Endometrium (tissue), 2 donors: Measurements from ENCODE around the gene CRHR2.

Experiments
- FAIRE-seq: peaks from 2 replicates; lab custom pipeline; 2012; peaks lifted over from hg19 to GRCh38; lab: Jason Lieb, UNC
- donor health status: control.
- donor health status: control.

CRHR2 gene

GRCh38 chr7:30679664-30680063, 2.6 kb downstream of the CRHR2 start:
- FAIRE-seq = no peak

- FAIRE-seq = no peak
These were observed 3.5 kb downstream of the CRHR2 start for GRCh38 chr7:30678805-30679204.

- no peak for FAIRE-seq
These were observed 7.4 kb downstream of the CRHR2 start for GRCh38 chr7:30674876-30675275.

- no peak for FAIRE-seq
These were observed 7.8 kb downstream of the CRHR2 start for GRCh38 chr7:30674420-30674819.

DNA sequence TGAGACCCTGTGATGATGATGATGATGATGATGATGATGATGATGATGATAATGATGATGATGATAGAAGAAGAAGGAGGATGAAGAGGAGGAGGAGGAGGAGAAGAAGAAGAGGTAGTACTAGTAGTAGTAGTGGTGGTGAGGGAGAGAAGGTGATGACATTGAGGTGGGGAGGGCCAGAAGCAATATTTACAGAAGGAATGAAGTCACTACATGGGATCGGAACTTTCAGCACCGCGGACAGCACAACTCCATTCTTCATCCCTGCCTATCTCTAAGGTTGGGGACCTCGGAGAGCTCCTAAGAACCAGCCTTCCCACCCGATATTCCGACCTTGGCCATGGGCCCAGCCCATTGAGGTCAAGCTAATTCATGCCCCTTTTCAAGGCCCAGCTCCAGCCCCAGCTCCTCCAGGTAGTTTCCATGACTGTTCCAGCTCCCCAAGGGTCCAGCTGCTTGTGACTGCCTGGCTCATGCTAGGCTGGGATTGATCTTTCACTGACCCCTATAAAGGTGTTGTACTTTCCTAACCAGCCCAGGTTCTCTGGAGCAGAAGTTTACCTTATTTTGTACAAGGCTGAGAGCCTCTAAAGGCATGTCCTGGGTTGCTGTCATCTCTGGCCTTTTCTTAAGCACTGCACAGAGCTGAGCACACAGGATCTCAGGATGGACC, 10.3 kb downstream of the CRHR2 start:
- FAIRE-seq = no peak

DNA sequence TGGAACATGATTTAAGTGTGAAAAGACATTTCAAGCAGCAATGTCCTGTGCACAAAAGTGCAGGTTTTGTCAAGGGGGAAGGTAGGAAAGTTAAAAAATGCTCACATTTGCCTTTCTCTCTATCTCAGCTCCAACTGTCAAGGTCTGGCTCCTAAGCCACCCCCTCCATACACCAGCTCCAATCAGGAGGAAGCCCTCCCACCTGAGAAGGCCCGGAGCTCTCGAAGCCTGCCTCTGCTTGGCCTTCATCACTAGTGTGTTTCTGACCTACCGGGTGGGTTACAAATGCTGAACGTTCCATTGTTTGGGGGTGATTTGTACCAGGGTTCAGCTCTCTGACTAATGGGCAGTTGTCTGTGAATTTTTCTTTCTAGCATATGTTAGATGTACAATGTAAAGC, 14.2 kb downstream of the CRHR2 start:
- no peak for FAIRE-seq

- no peak for FAIRE-seq
These were observed 15.1 kb downstream of the CRHR2 start for GRCh38 chr7:30667172-30667571.

DNA sequence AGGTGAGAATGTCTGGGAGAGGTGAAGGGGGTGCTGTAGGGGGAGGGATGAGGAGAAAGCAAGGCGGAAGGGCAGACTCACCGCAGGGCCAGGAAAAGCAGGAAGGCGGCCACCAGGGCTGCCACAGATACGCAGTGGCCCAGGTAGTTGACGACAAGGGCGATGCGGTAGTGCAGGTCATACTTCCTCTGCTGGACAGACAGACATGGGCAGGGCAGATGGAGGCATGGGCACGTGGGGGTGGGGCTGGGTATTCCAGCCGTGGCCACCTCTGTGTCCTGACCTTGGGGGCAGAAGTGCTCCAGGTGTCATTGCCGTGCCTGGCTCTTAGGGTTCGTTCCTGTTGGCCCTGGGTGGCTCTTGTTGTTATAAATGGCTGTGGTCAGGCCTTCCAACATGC, 16.8 kb downstream of the CRHR2 start:
- no peak for FAIRE-seq

DNA sequence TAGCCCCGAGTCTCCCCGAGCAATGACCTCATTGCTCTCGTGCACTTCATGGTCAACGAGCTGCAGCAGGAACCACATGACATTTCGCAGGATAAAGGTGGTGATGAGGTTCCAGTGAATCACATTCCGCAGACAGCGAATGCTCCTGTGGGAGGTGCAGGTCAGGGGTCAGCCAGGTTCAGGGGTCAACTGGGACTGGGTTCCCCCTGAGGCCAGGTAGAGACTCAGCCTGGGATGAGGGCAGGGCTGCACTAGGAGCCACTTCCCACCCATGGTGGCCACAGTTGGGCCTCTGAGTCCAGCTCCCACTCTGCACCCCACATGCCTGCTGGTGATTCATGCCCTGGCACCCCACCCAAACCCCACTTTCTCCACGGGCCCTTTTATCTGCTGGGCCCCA, 17.2 kb downstream of the CRHR2 start:
- FAIRE-seq = no peak

GRCh38 chr7:30664184-30664885, 17.9 kb downstream of the CRHR2 start:
- no peak for FAIRE-seq

DNA sequence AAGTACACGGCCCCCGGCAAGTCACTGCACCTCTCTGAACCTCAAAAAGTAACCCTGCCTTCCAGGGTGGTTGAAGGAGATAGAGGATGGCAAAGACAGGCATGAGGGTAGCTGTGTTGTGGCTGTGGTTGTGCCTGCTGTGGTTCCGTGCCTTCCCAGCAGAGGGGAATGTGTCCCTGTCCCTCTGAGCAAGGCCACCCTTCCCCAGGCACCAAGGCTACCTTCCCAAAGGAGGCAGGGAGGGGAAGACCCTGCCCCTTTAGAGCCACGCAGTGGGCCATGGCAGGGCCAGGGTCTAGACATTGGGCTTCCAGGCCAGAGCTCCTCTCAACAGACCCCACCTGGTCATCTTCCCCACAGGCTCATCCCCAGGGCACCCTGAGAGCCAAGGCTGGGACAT, 18.8 kb downstream of the CRHR2 start:
- FAIRE-seq = no peak

DNA sequence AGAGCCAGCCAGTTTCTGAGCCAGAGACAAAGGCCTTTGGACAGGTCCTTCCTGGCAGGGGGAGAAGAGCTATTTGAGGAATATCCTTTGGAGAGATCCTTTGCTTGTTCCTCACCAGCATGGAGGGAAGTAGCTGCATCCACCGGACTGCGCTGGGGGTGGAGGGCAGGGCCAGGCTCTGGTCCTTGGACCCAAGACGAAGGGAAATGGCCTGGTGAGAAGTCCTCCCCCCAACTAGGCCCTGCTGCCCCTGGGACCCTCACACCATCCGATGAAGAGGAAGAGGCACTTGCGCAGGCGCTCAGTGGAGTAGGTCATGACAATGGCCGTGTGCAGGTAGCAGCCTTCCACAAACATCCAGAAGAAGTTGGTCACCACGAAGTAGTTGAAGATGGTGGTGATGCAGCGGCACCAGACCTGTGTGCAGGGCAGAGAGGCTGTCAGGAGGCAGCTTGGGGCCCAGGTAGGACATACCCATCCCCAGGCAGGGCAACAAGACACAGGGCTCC, 19.8 kb downstream of the CRHR2 start:
- no peak for FAIRE-seq

GRCh38 chr7:30661926-30662325, 20.3 kb downstream of the CRHR2 start:
- no peak for FAIRE-seq

DNA sequence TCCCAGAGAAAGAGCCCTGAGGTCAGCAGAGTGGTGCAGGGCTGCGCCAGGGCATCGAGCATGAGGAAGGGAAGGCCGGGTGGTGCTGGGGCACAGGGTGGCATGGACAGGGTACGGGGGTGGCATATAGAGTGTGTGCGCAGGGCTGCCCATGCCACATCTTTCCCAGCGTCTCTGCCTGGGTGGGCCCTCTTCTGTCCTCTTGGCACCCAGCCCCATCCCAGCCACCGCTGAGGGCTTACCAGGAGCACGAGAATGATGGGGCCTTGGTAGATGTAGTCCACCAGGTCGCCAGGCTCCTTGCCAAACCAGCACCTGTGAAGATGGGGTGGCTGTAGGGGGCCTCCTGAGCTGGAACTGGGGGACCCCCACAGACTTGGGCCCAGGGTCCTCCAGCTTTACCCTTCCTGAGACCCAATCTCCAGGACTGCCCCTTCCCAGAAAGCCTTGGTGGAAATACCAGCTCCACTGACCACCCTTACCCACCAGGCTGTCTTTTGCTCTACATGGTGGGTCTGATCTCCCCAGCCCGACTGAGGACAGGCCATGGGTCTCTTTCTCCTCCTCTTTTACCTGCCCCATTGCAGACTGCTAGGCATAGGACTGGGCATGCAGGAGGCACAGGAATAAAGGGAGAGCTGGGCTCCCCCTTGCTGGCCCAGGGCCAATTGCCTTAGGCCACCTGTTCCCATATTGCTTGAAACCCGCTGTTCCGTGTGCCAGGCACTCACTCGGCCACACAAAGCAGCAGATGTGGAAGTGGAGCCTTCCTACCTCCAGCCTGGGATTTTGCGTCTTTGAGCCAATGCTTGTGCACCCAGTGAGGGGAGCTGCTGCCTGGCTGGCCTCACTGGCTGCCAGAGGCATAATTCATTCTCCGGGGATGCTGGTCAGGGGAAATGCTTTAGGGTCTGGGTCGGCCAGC, 21.7 kb downstream of the CRHR2 start:
- FAIRE-seq = no peak

GRCh38 chr7:30659312-30659711, 22.9 kb downstream of the CRHR2 start:
- no peak for FAIRE-seq

GRCh38 chr7:30658479-30659074, 23.7 kb downstream of the CRHR2 start:
- no peak for FAIRE-seq

DNA sequence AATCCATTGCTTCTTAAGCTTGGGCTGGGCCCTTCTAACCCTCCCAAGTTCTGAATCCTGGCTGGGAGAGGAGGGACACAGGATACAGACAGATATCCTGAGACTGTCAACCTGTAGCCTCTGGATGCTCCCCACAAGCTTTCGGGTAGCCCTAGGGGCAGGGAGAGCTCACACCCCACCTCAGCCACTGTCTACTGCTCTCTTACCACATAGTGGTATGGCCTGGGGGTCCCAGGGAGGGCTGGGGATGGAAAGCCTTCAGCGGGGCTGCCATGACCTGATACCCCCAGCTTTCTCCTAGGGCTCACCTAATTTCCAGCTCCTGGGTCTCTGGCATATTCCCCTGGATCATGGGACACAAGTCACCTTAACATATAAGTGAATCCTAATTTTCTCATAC, 25.1 kb downstream of the CRHR2 start:
- no peak for FAIRE-seq

GRCh38 chr7:30656006-30656957, 26.0 kb downstream of the CRHR2 start:
- FAIRE-seq = no peak

DNA sequence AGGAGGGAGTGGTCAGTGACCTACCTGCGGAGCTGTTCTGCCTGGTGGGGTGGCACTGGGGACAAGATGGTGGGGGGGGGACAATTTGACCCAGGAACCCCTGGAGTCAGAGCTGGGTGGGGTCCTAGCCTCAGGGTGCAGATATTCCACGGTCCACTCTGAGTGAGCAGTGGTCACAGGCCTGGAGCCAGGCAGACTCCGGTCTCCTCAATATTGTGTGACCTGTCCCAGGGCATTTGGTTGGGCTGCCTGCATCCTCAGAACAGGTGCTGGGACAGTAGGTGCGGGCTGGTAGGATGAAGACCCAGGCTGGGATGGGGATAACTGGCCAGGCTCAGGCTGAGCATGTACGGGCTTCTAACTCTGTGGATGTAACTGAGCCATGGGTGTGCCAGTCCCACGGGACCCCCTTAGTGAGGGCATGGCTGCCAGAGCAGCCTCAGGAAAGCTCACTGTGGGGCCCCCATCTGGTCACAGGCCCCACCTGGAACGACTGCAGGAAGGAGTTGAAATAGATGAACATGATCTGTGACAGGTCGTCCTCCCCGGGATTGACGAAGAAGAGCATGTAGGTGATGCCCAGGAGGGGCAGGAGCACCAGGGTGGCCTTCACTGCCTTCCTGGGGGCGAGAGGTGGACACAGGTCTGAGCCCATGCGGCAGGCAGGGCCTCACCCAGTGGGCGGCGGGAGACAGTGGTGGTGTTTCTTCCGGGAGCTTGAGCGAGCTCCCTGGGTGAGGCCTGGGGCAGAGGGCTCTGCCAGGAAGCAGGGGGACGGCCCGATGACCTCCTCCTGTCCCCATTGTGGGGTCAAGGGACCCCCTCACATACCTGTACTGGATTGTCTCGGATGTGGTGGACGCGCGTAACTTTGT, 26.9 kb downstream of the CRHR2 start:
- no peak for FAIRE-seq
